Mammary epithelial cell (primary cell): ENCODE data around the gene PDZD4.

Experiments used
- EZH2 ChIP-seq: IDR thresholded peaks from 2 replicates; pipeline ENCODE4 v1.6.1; 2012; ENCODE audit warnings: low read length, inconsistent platforms, borderline replicate concordance
- TF ChIP-seq, protein P1 (sequence below), 2 donors: IDR thresholded peaks in 1 of 2; conservative IDR thresholded peaks in 1 of 2; 2 replicates each; pipeline ENCODE4 v1.5.1; 2011 to 2012; ENCODE audit warnings: inconsistent platforms in 2 of 2, low read length in 2 of 2, mild to moderate bottlenecking in 2 of 2, control low read depth in 1 of 2, low read depth in 1 of 2; ENCODE audit not compliant: insufficient read depth in 1 of 2; ENCODE audit errors: extremely low read depth in 1 of 2

DNA sequence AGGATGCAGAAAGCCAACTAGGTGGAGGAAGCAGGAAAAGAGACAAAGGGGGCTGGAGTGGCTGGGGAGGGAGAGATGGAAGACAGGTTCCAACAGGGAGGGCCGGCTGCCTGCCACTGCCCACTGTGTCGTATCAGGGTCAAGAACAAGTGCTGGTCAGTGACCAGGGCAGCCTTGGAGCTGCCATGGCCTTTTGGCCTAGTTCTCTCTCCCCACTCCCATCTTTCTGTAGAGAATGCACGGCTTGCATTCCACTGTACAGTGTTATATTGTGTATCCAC lies 43.7 kb upstream of the PDZD4 start:
- TF ChIP-seq, protein P1, sequence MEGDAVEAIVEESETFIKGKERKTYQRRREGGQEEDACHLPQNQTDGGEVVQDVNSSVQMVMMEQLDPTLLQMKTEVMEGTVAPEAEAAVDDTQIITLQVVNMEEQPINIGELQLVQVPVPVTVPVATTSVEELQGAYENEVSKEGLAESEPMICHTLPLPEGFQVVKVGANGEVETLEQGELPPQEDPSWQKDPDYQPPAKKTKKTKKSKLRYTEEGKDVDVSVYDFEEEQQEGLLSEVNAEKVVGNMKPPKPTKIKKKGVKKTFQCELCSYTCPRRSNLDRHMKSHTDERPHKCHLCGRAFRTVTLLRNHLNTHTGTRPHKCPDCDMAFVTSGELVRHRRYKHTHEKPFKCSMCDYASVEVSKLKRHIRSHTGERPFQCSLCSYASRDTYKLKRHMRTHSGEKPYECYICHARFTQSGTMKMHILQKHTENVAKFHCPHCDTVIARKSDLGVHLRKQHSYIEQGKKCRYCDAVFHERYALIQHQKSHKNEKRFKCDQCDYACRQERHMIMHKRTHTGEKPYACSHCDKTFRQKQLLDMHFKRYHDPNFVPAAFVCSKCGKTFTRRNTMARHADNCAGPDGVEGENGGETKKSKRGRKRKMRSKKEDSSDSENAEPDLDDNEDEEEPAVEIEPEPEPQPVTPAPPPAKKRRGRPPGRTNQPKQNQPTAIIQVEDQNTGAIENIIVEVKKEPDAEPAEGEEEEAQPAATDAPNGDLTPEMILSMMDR (conservative IDR thresholded peaks at IDR 0.05 in 1 of 2, IDR thresholded peaks at IDR 0.05 in 1 of 2; ENCODE audit: extremely low read depth in 1 of 2, insufficient read depth in 1 of 2, low read depth in 1 of 2, low read length in 2 of 2): no peak
- no peak for TF ChIP-seq EZH2
